Measurements from ENCODE around the gene KREMEN2.

The KREMEN2 gene

DNA sequence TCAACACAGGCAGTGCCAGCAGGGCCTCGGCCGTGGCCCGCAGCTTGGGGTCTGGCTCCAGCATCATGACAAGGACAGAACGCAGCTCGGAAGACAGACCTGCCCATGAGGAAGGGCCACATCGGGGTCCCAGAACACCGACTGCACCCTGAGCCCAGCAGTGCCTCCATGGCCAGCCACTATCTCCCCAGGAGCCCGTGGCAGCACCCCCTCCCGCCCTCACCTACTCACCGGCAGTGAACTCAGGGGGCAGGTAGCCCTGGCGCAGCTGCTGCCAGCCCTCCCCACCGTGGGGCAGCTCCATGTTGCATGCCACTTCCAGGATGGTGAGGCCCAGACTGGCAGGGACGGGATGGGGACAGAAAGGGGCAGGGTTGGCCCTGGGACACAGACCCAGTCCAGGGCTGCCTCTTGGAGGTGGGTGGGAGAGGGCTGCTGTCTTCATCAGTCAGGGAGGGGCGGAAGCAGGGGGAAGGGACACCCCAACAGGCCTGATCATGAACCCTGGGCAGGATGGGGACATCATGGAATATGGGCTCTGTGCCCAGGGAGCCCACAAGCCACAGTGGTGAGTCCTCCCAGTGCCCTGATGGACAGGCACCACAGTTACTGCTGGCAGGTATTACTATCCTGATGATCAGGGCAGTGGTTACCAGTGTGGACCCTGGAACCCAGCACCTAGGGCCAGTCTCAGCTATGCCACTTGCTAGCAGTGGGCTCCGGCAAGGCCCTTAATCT lies 10.4 kb downstream of the KREMEN2 start:
- no peak for FAIRE-seq
- no peak for DNase-seq (ENCODE audit: insufficient read length, low spot score)
- no peak for TF ChIP-seq SPI1 (IDR thresholded peaks at IDR 0.05; ENCODE audit: low read depth, low read length)
- no peak for TF ChIP-seq PAX5 (IDR thresholded peaks at IDR 0.05; ENCODE audit: insufficient read depth, low read length, severe bottlenecking)
- no peak; the same call in 1 of the 2 replicates for TF ChIP-seq POLR2AphosphoS5 (IDR thresholded peaks at IDR 0.05; ENCODE audit: low read depth, low read length)
- no peak for TF ChIP-seq POU2F2 (IDR thresholded peaks at IDR 0.05; ENCODE audit: low read depth, low read length)
- TF ChIP-seq TAF1 (IDR thresholded peaks at IDR 0.05; ENCODE audit: low read depth, low read length), result no peak
- TF ChIP-seq POLR2A (IDR thresholded peaks at IDR 0.05; ENCODE audit: low read depth, low read length), result no peak

DNA sequence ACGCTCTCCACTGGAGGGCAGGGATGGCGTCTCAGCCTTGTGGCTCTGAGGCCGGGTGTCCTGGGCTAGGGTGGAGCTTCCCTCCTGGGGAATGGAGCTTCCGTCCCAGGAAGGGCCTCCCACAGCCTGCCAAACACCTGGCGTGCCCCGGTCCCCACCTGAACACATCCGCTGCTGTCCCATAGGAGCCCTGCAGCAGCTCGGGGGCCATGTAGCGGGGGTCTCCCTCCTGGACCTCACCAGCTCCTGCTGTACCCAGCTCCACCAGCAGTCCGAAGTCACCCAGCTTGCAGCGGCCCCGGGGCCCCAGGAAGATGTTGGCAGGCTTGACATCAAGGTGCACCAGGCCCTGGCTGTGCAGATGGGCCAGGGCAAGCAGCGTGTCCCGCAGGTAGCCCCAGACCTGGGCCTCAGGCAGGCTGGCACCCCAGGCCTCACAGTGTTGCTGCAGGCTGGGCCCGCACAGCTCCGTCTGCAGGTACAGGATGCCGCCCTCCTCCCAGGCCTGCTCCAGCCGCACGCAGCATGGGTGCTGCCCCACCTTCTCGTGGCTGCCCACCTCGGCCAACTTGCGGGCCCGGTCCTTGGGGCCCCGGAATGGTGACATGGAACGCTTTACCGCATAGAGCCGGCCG lies 11.2 kb downstream of the KREMEN2 start:
- TF ChIP-seq POU2F2 (IDR thresholded peaks at IDR 0.05; ENCODE audit: low read depth, low read length), result no peak
- TF ChIP-seq POLR2AphosphoS5 (IDR thresholded peaks at IDR 0.05; ENCODE audit: low read depth, low read length), result no peak
- no peak for FAIRE-seq
- no peak for DNase-seq (ENCODE audit: insufficient read length, low spot score)

- DNase-seq (ENCODE audit: insufficient read length, low spot score), result no peak
- no peak for FAIRE-seq
- TF ChIP-seq POLR2A (IDR thresholded peaks at IDR 0.05; ENCODE audit: low read depth, low read length), result no peak
- TF ChIP-seq POU2F2 (IDR thresholded peaks at IDR 0.05; ENCODE audit: low read depth, low read length), result no peak
- TF ChIP-seq PAX5 (IDR thresholded peaks at IDR 0.05; ENCODE audit: insufficient read depth, low read length, severe bottlenecking), result no peak
- TF ChIP-seq SPI1 (IDR thresholded peaks at IDR 0.05; ENCODE audit: low read depth, low read length), result no peak
- TF ChIP-seq POLR2AphosphoS5 (IDR thresholded peaks at IDR 0.05; ENCODE audit: low read depth, low read length), result no peak
- no peak for TF ChIP-seq TAF1 (IDR thresholded peaks at IDR 0.05; ENCODE audit: low read depth, low read length)
Observed at GRCh38 chr16:2976201-2976600, 12.1 kb downstream of the KREMEN2 start.

DNA sequence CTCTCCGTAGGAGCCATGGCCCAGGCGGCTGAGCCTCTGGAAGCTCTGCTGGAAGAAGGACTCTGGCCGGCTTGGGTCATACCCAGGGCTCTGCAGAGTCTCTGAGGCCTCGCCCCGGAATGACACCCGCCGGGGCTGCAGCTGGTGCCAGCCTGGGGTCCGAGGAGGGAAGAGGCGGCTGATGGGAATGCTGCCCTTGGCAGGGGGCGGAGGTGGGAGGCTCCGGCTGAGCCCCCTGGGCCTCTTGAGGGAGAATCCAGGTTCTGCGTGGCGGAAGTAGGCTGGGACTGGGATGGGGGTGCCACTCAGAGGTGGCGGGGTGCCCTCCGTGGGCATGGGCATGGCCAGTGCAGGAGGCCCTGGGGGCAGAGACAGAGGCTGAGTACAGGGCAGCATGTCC lies 12.6 kb downstream of the KREMEN2 start:
- no peak for TF ChIP-seq POU2F2 (IDR thresholded peaks at IDR 0.05; ENCODE audit: low read depth, low read length)
- TF ChIP-seq POLR2A (IDR thresholded peaks at IDR 0.05; ENCODE audit: low read depth, low read length), result no peak
- no peak for TF ChIP-seq TAF1 (IDR thresholded peaks at IDR 0.05; ENCODE audit: low read depth, low read length)
- no peak for TF ChIP-seq POLR2AphosphoS5 (IDR thresholded peaks at IDR 0.05; ENCODE audit: low read depth, low read length)
- TF ChIP-seq PAX5 (IDR thresholded peaks at IDR 0.05; ENCODE audit: insufficient read depth, low read length, severe bottlenecking), result no peak
- TF ChIP-seq SPI1 (IDR thresholded peaks at IDR 0.05; ENCODE audit: low read depth, low read length), result no peak
- no peak for DNase-seq (ENCODE audit: insufficient read length, low spot score)
- FAIRE-seq, result no peak

DNA sequence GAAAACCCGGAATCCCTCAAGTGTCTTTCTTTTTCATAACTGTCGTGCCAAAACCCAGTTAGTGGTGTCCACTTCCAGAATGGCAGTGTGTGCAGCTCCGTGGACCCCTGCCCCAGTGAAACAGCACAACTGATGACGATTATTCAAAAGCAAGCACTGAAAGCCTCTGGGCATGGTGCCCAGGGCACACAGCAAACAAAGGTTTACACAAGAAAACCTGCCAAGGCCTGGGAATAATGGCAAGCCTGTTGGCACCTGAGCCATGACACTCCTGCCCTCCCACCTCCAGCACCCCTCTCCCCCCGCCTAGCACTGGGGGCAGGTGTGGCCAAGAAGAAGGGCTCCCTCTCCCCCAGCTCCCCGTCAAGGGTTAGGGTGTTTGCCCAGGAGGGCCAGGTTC lies 13.4 kb downstream of the KREMEN2 start:
- TF ChIP-seq TAF1 (IDR thresholded peaks at IDR 0.05; ENCODE audit: low read depth, low read length) (no peak), POU2F2 (IDR thresholded peaks at IDR 0.05; ENCODE audit: low read depth, low read length) (no peak), SPI1 (IDR thresholded peaks at IDR 0.05; ENCODE audit: low read depth, low read length) (no peak), PAX5 (IDR thresholded peaks at IDR 0.05; ENCODE audit: insufficient read depth, low read length, severe bottlenecking) (no peak), POLR2AphosphoS5 (IDR thresholded peaks at IDR 0.05; ENCODE audit: low read depth, low read length) (no peak), POLR2A (IDR thresholded peaks at IDR 0.05; ENCODE audit: low read depth, low read length) (no peak)
- DNase-seq (ENCODE audit: insufficient read length, low spot score) (no peak), FAIRE-seq (no peak)

DNA sequence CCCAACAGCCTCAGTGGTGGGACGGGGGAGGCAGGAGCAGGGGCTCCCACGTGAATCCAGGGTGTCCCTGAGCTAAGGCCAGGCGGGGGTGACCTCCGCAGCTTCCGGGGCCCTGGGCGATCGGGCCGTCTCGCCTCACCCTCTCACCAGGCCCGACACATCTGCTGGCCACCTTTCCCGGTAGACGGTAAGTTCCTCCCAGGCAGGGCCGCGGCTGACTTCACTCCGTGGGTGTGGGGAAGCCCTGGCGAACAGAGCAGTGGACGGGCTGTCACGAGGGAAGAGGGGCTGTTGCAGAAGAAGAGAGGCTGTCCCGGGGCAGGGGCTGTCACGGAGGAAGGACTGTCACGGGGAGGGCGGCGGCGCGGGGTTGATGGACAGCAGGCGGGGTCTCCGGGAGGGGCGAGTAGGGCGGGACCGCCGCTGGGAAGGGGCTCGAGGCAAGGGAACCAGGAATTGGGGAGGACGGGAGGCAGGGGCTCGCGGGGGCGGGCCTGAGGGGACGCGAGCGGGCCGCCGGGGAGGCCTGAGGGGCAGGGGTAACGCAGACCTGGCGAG lies 15.7 kb downstream of the KREMEN2 start:
- TF ChIP-seq PAX5 (IDR thresholded peaks at IDR 0.05; ENCODE audit: insufficient read depth, low read length, severe bottlenecking), result no peak
- TF ChIP-seq POLR2AphosphoS5 (IDR thresholded peaks at IDR 0.05; ENCODE audit: low read depth, low read length), result no peak
- no peak for TF ChIP-seq SPI1 (IDR thresholded peaks at IDR 0.05; ENCODE audit: low read depth, low read length)
- TF ChIP-seq POU2F2 (IDR thresholded peaks at IDR 0.05; ENCODE audit: low read depth, low read length), result no peak
- no peak for TF ChIP-seq POLR2A (IDR thresholded peaks at IDR 0.05; ENCODE audit: low read depth, low read length)
- no peak for TF ChIP-seq TAF1 (IDR thresholded peaks at IDR 0.05; ENCODE audit: low read depth, low read length)
- FAIRE-seq (peak; percentile 16), DNase-seq (ENCODE audit: insufficient read length, low spot score) (no peak)

DNA sequence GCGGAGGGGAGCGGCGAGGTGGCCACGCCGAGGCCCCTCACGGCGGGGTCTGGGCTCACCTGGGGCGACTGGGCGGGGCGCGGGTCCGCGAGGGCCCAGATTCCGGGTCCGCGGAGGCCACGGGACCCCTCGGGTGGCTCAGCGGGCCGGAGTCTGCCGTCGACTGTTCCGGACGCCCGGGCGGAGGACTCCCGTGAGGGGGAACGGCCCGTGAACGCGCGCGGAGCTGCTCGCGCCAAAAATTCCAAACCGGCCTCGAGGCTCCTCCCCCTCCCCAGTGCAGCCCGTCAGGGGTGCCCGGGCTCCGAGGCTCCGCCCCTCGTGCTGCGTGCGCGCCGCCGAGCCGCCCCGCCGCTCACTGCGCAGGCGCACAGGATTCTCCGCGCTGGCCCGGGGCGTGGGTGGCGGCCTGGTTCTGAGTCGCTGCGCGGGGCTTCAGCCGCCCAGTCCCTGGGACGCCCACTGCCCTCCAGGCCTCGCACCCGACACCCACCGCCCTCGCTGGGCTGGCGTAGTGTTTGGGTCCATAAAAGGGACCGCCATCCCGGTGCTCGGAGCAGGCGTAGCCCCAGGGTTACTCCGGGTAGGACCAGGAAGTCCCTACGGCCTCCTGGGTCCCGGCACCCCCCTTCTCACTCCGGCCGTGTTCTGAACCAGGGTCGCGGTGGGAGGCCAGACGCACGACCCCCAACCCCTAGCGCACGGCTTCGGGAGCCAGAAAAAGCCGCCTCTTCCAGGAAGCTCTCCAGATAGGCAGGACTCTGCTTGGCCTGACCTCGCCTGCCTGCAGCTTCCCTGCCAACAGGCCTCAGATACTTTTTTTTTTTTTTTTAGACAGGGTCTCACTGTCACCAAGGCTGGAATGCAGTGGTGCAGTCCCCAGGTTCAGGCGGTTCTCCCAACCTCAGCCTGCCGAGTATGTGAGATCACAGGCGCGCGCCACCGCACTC lies 16.4 kb downstream of the KREMEN2 start, which contains the start of gene PKMYT1:
Gene PKMYT1 (minus strand): TSS at position 220 of the 950 bp plus-strand sequence. CDS start 789 bp downstream, outside the sequence.
- peak; percentile 98 for FAIRE-seq
- TF ChIP-seq POLR2AphosphoS5 (IDR thresholded peaks at IDR 0.05; ENCODE audit: low read depth, low read length), result peak; percentile 79; the same call in 1 of the 2 replicates
- peak; percentile 81 for TF ChIP-seq POLR2A (IDR thresholded peaks at IDR 0.05; ENCODE audit: low read depth, low read length)
- TF ChIP-seq SPI1 (IDR thresholded peaks at IDR 0.05; ENCODE audit: low read depth, low read length), result no peak
- no peak for TF ChIP-seq PAX5 (IDR thresholded peaks at IDR 0.05; ENCODE audit: insufficient read depth, low read length, severe bottlenecking)
- peak; percentile 56; the same call in 1 of the 2 replicates for TF ChIP-seq TAF1 (IDR thresholded peaks at IDR 0.05; ENCODE audit: low read depth, low read length)

DNA sequence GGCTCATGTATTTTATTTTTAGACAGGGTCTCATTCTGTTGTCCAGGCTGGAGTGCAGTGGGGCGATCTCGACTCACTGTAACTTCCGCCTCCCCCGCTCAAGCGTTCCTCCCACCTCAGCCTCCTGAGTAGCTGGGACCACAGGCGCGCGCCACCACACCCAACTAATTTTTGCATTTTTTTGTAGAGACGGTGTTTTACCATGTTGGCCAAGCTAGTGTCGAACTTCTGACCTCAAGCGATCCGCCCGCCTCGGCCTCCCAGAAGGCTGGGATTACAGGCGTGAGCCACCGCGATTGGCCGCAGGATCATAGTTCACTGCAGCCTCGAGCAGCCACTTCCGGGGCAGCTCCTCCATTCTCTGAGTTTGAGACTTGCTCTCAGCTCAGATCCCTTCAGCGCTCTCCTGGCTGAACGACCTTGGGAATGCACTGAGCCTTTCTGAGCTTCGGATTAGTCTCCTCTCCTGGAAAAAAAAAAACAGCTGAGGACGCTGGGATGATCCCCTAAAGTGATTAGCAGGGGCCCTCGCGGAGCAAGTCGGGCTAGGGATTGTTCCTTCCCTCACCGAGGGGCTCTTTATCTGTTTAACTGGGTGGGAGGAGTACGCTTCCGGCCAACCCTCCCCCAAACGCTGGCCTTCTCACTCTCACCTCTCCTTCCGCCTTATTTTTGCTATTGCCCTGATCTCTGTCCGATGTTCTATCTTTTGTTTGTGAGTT lies 17.3 kb downstream of the KREMEN2 start:
- DNase-seq (ENCODE audit: insufficient read length, low spot score), result no peak
- no peak for TF ChIP-seq PAX5 (IDR thresholded peaks at IDR 0.05; ENCODE audit: insufficient read depth, low read length, severe bottlenecking)
- TF ChIP-seq TAF1 (IDR thresholded peaks at IDR 0.05; ENCODE audit: low read depth, low read length), result no peak
- no peak for TF ChIP-seq POLR2A (IDR thresholded peaks at IDR 0.05; ENCODE audit: low read depth, low read length)
- no peak for TF ChIP-seq POLR2AphosphoS5 (IDR thresholded peaks at IDR 0.05; ENCODE audit: low read depth, low read length)
- no peak for TF ChIP-seq POU2F2 (IDR thresholded peaks at IDR 0.05; ENCODE audit: low read depth, low read length)
- TF ChIP-seq SPI1 (IDR thresholded peaks at IDR 0.05; ENCODE audit: low read depth, low read length), result no peak
- no peak for FAIRE-seq

More for the DNA sequence above, 16.4 kb downstream of the KREMEN2 start, which contains the start of gene PKMYT1:
- DNase-seq (ENCODE audit: insufficient read length, low spot score), result peak; percentile 100

Data from GM12891 (cell line).